HepG2 (cell line): Measurements from ENCODE around the gene NPPA. TPM values are rescaled to one million over a fixed set of nuclear protein-coding genes. Genes with fewer than 3 reads are reported as not detected.

Source experiments
- ARNT2 ChIP-seq: sonication (generic); formaldehyde crosslinking; IDR thresholded peaks from 2 replicates; pipeline ENCODE4 v1.8.0; 2022; ENCODE audit warnings: mild to moderate bottlenecking, low read depth, missing genetic modification reagents, moderate library complexity
- ARNTL ChIP-seq: sonication (generic); formaldehyde crosslinking; IDR thresholded peaks from 2 replicates; pipeline ENCODE4 v1.4.0; 2020; ENCODE audit warnings: mild to moderate bottlenecking, missing genetic modification reagents
- ATF3 ChIP-seq: sonication (generic); formaldehyde crosslinking; IDR thresholded peaks from 2 replicates; pipeline ENCODE4 v1.4.0; 2020; ENCODE audit warnings: missing genetic modification reagents
- EP300 ChIP-seq, 3 experiments: sonication (generic) in 1 of 3; formaldehyde crosslinking in 1 of 3; IDR thresholded peaks; 2 replicates each; pipeline versions ENCODE4 v1.5.1 to v1.6.1; 2011 to 2020; ENCODE audit warnings: low read depth in 2 of 3, low read length in 2 of 3, borderline replicate concordance in 1 of 3, improper control_type of control experiment in 1 of 3, mild to moderate bottlenecking in 1 of 3, missing genetic modification reagents in 1 of 3, moderate library complexity in 1 of 3
- GFI1 ChIP-seq: sonication (generic); formaldehyde crosslinking; IDR thresholded peaks from 2 replicates; pipeline ENCODE4 v1.5.0; 2020; ENCODE audit warnings: missing genetic modification reagents, mild to moderate bottlenecking, borderline replicate concordance
- HMGXB3 ChIP-seq: sonication (generic); formaldehyde crosslinking; IDR thresholded peaks from 2 replicates; pipeline ENCODE4 v1.4.0; 2020; ENCODE audit warnings: missing genetic modification reagents, borderline replicate concordance
- KLF15 ChIP-seq: sonication (generic); formaldehyde crosslinking; IDR thresholded peaks from 2 replicates; pipeline ENCODE4 v1.8.1; 2023; ENCODE audit warnings: borderline replicate concordance, mild to moderate bottlenecking, inconsistent platforms, missing genetic modification reagents, mixed read lengths
- MAZ ChIP-seq, 2 experiments: sonication (generic) in 1 of 2; formaldehyde crosslinking in 1 of 2; IDR thresholded peaks; 2 replicates each; pipeline versions ENCODE4 v1.5.0 to v1.6.1; 2012 to 2020; ENCODE audit warnings: low read depth in 2 of 2, mild to moderate bottlenecking in 2 of 2, borderline replicate concordance in 1 of 2, improper control_type of control experiment in 1 of 2, low read length in 1 of 2, missing genetic modification reagents in 1 of 2, moderate library complexity in 1 of 2
- POGZ ChIP-seq: sonication (generic); formaldehyde crosslinking; IDR thresholded peaks from 2 replicates; pipeline ENCODE4 v1.4.0; 2020; ENCODE audit warnings: mild to moderate bottlenecking, missing genetic modification reagents
- RFX3 ChIP-seq: IDR thresholded peaks from 2 replicates; pipeline ENCODE4 v1.6.1; 2016; ENCODE audit warnings: missing biosample characterization, missing genetic modification reagents
- SALL1 ChIP-seq: sonication (generic); formaldehyde crosslinking; IDR thresholded peaks from 2 replicates; pipeline ENCODE4 v1.8.0; 2022; ENCODE audit warnings: mild to moderate bottlenecking, missing genetic modification reagents
- SMYD3 ChIP-seq: sonication (generic); formaldehyde crosslinking; IDR thresholded peaks from 2 replicates; pipeline ENCODE4 v1.8.1; 2023; ENCODE audit warnings: mild to moderate bottlenecking, missing genetic modification reagents
- SRSF1 ChIP-seq: fragments of 200-400 bp; formaldehyde crosslinking; optimal IDR thresholded peaks from 2 replicates; pipeline ENCODE3; 2017; ENCODE audit warnings: mild to moderate bottlenecking, low read depth, low read length, moderate library complexity
- SRY ChIP-seq: sonication (generic); formaldehyde crosslinking; IDR thresholded peaks from 2 replicates; pipeline ENCODE4 v1.8.0; 2022; ENCODE audit warnings: mild to moderate bottlenecking, missing genetic modification reagents
- XBP1 ChIP-seq: sonication (generic); formaldehyde crosslinking; IDR thresholded peaks from 2 replicates; pipeline ENCODE4 v1.5.0; 2020; ENCODE audit warnings: missing genetic modification reagents
- ZIK1 ChIP-seq: sonication (generic); formaldehyde crosslinking; IDR thresholded peaks from 2 replicates; pipeline ENCODE4 v1.5.0; 2020; ENCODE audit warnings: mild to moderate bottlenecking, low read depth, missing genetic modification reagents, borderline replicate concordance
- ZNF143 ChIP-seq: sonication (generic); formaldehyde crosslinking; IDR thresholded peaks from 2 replicates; pipeline ENCODE4 v1.4.0; 2020; ENCODE audit warnings: missing genetic modification reagents
- ZNF232 ChIP-seq: sonication (generic); formaldehyde crosslinking; IDR thresholded peaks from 2 replicates; pipeline ENCODE4 v1.4.0; 2020; ENCODE audit warnings: missing genetic modification reagents, borderline replicate concordance
- ZNF326 ChIP-seq: sonication (generic); formaldehyde crosslinking; IDR thresholded peaks from 2 replicates; pipeline ENCODE4 v1.4.0; 2020; ENCODE audit warnings: missing genetic modification reagents, borderline replicate concordance
- ZNF431 ChIP-seq: sonication (generic); formaldehyde crosslinking; IDR thresholded peaks from 2 replicates; pipeline ENCODE4 v1.9.0; 2022; ENCODE audit warnings: missing genetic modification reagents, low read depth, mild to moderate bottlenecking, borderline replicate concordance
- ZNF441 ChIP-seq: sonication (generic); formaldehyde crosslinking; IDR thresholded peaks from 2 replicates; pipeline ENCODE4 v1.7.0; 2021; ENCODE audit warnings: missing genetic modification reagents, borderline replicate concordance
- ZNF768 ChIP-seq: sonication (generic); formaldehyde crosslinking; IDR thresholded peaks from 2 replicates; pipeline ENCODE4 v1.4.0; 2020; ENCODE audit warnings: missing genetic modification reagents
- ZNF777 ChIP-seq: sonication (generic); formaldehyde crosslinking; IDR thresholded peaks from 2 replicates; pipeline ENCODE4 v1.4.0; 2020; ENCODE audit warnings: missing genetic modification reagents
- ZNF883 ChIP-seq: sonication (generic); formaldehyde crosslinking; IDR thresholded peaks from 2 replicates; pipeline ENCODE4 v1.5.1; 2020; ENCODE audit warnings: mild to moderate bottlenecking, missing genetic modification reagents; ENCODE audit errors: not compliant biosample characterization
- polyA plus RNA-seq, 8 experiments: library from polyadenylated mRNA; depleted of rRNA in 3 of 8; stranded (reverse) in 7 of 8; unstranded in 1 of 8; fragments of >200 nt; fragmentation: Illumina TruSeq in 4 of 8; extraction: Trizol in 4 of 8; gene quantifications; 2 replicates each; pipeline versions ENCODE4 v1.2.1 to v1.2.3, GENCODE V29; 2011 to 2016; ENCODE audit warnings: low read depth in 4 of 8, missing spikeins in 1 of 8, mixed read lengths in 1 of 8; ENCODE audit not compliant: insufficient read depth in 1 of 8
- total RNA-seq, 5 experiments: library from RNA; depleted of rRNA; stranded (reverse); fragments of >200 nt; fragmentation: Illumina TruSeq; extraction: Trizol; gene quantifications; 2 replicates each; pipeline ENCODE4 v1.2.3, GENCODE V29; 2016; ENCODE audit warnings: low read depth in 1 of 5

Gene NPPA
- total and polyA plus RNA-seq, 2 of the 13 experiments (the other 11 are each of a cell fraction or from before 2014, with no cell fraction given) = not detected

GRCh38 chr1:11806307-11806936 lies 41.2 kb downstream of the NPPA start (continued):
- TF ChIP-seq ZNF143 (CRISPR knock-in tag) = peak; percentile 59; the same call in 1 of the 2 replicates
- 0 out of 2 replicates have a peak, but pooled peaks have one; percentile 38 for TF ChIP-seq KLF15 (CRISPR knock-in tag)
- TF ChIP-seq HMGXB3 (CRISPR knock-in tag) = no peak
- TF ChIP-seq ZNF883 = no peak
- no peak for TF ChIP-seq SRSF1
- 0 out of 2 replicates have a peak, but pooled peaks have one; percentile 55 for TF ChIP-seq ZIK1 (CRISPR knock-in tag)
- TF ChIP-seq POGZ = 0 out of 2 replicates have a peak, but pooled peaks have one; percentile 7
- no peak for TF ChIP-seq EP300 (IDR thresholded peaks at IDR 0.05; ENCODE audit: low read depth in 2 of 2, low read length in 2 of 2)
- no peak for TF ChIP-seq EP300 (CRISPR knock-in tag; IDR thresholded peaks at IDR 0.05; ENCODE audit: borderline replicate concordance)
- TF ChIP-seq ATF3 (CRISPR knock-in tag) = 0 out of 2 replicates have a peak, but pooled peaks have one; percentile 8
- TF ChIP-seq GFI1 (CRISPR knock-in tag) = no peak
- TF ChIP-seq SMYD3 (CRISPR knock-in tag) = no peak
- TF ChIP-seq ZNF441 (CRISPR knock-in tag) = 0 out of 2 replicates have a peak, but pooled peaks have one; percentile 6
- TF ChIP-seq MAZ (IDR thresholded peaks at IDR 0.05; ENCODE audit: borderline replicate concordance, low read depth, low read length) = no peak
- TF ChIP-seq MAZ (CRISPR knock-in tag; IDR thresholded peaks at IDR 0.05; ENCODE audit: low read depth) = no peak
- 0 out of 2 replicates have a peak, but pooled peaks have one; percentile 6 for TF ChIP-seq ARNT2 (CRISPR knock-in tag)
- TF ChIP-seq ZNF768 = peak; percentile 55; the same call in 1 of the 2 replicates
- TF ChIP-seq ARNTL (CRISPR knock-in tag) = peak; percentile 19; the same call in 1 of the 2 replicates
- no peak for TF ChIP-seq ZNF777 (CRISPR knock-in tag)
- TF ChIP-seq SRY = peak; percentile 21; the same call in 1 of the 2 replicates
- no peak for TF ChIP-seq ZNF326
- 0 out of 2 replicates have a peak, but pooled peaks have one; percentile 10 for TF ChIP-seq ZNF232 (CRISPR knock-in tag)
- peak; percentile 66 for TF ChIP-seq RFX3 (CRISPR knock-in tag)
- no peak for TF ChIP-seq XBP1
- TF ChIP-seq SALL1 (CRISPR knock-in tag) = no peak; the same call in 1 of the 2 replicates
- peak; percentile 57; the same call in 1 of the 2 replicates for TF ChIP-seq ZNF431 (CRISPR knock-in tag)
